NOMO-1 (cell line): Measurements from ENCODE around the gene STAT5B.
A peak's percentile ranks its signal among the peaks of the same experiment; 100 is the strongest.

ENCODE experiments used
- DNase-seq, 2 experiments: peaks; one replicate each; lab custom pipeline; 2025; ENCODE audit not compliant: unreplicated experiment in 2 of 2; lab: John Stamatoyannopoulos, UW

STAT5B gene

GRCh38 chr17:42286411-42287221 lies 10.4 kb upstream of the STAT5B start:
- no peak for DNase-seq

- no peak for DNase-seq
Measured at GRCh38 chr17:42285346-42286050, 9.3 kb upstream of the STAT5B start.

GRCh38 chr17:42284566-42284965 lies 8.4 kb upstream of the STAT5B start:
- DNase-seq: no peak

GRCh38 chr17:42284024-42284369 lies 7.8 kb upstream of the STAT5B start:
- DNase-seq: no peak

- DNase-seq: no peak
Measured at GRCh38 chr17:42283241-42284023, 7.2 kb upstream of the STAT5B start.

GRCh38 chr17:42282478-42283080 lies 6.4 kb upstream of the STAT5B start:
- no peak for DNase-seq

GRCh38 chr17:42281571-42282096 lies 5.4 kb upstream of the STAT5B start:
- DNase-seq: no peak

- no peak for DNase-seq
Measured at GRCh38 chr17:42279776-42280630, 3.8 kb upstream of the STAT5B start.

GRCh38 chr17:42277342-42277712 lies 1.1 kb upstream of the STAT5B start:
- DNase-seq: no peak

- DNase-seq: no peak
Measured at GRCh38 chr17:42276609-42277341, 584 bp upstream of the STAT5B start.

- no peak for DNase-seq
Measured at GRCh38 chr17:42275527-42276358, 448 bp downstream of the STAT5B start.

- peak in 1 of 2 experiments; percentile 37 for DNase-seq
Measured at GRCh38 chr17:42274812-42275526, 1.2 kb downstream of the STAT5B start.

- no peak for DNase-seq
Measured at GRCh38 chr17:42274253-42274542, 2.0 kb downstream of the STAT5B start.

- DNase-seq: peak in 1 of 2 experiments; percentile 19
Measured at GRCh38 chr17:42273474-42274252, 2.5 kb downstream of the STAT5B start.

GRCh38 chr17:42272162-42272907 lies 3.9 kb downstream of the STAT5B start:
- DNase-seq: no peak

GRCh38 chr17:42271779-42272035 lies 4.5 kb downstream of the STAT5B start:
- DNase-seq: no peak
